Measurements from ENCODE around the gene HAVCR1.
"Not testable (repeated sequence)": the region's sequence is repeated elsewhere in the genome, so short reads cannot be mapped to it uniquely, and the experiment has no call there.

HAVCR1 gene

DNA sequence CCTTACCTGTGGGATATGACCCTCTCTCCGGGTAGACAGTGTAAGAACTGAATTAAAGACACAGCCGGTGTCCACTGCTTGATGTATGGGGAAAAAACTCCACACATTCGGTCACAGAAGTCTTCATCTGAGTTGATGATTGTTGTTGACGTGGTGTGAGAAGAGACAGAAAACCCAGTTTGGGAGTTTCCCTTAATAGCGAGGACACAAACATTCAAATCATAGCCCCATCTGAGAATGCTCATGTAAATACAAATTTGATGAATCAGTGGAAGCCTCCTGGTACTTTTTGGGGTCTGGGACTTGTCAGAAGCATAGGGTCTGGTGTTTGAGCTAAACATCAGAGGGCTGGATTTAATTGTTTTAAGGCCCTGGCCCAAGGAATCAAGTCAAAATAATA is 11.0 kb downstream of the HAVCR1 start:
- DNase-seq = no peak

DNA sequence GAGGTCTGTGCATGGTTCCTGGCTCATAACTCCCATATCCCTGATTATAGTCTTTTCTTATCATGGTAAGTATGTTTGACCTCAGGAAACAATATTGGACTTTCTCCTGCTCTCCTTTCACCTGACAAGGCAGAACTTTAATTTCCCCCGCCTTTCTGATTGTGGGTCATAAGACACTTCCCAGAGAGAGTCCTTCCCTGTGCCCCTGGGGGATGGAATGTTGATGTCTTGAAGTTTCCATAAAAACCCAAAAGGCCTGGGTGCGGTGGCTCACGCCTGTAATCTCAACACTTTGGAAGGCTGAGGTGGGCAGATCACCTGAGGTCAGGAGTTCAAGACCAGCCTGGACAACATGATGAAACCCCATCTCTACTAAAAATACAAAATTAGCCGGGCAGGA is 11.9 kb downstream of the HAVCR1 start:
- not testable (repeated sequence) for DNase-seq

DNA sequence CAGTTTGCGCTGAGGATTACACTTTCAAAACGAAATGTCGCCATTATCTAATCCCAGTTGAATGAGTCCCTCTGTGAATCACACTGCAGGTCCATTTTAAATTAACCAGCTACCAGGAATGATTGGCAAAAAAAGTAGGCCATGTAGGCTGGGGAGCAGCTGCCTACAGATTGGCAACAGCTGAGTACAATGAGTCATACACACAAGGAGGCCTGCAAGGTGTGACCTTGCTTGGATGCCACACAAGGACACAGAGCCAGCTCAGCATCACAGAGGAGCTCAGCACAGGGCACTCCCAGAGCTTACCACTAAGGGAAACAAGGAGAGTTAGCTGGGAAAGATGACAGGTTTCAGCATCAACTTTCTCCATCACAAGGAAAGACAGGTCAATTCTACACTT is 12.9 kb downstream of the HAVCR1 start:
- DNase-seq = no peak

DNA sequence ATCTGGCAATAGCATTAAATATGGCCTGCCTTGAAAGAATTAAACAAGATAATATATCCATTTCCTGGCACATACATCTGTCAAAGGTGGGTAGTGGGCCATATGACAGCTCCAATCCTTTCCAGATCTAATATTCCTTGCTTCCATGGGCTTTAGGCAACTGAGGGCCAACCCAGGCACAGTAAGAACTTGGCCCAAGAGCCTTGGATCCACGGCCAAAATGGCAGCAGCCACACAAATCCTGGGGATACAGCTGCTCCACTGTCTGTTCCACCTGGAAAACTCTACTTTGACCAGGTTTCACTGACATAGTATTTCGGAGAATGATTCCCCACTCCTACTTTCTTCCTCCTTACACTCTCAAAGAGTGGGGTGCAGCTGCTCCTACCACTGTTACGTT is 13.3 kb downstream of the HAVCR1 start:
- DNase-seq = no peak

DNA sequence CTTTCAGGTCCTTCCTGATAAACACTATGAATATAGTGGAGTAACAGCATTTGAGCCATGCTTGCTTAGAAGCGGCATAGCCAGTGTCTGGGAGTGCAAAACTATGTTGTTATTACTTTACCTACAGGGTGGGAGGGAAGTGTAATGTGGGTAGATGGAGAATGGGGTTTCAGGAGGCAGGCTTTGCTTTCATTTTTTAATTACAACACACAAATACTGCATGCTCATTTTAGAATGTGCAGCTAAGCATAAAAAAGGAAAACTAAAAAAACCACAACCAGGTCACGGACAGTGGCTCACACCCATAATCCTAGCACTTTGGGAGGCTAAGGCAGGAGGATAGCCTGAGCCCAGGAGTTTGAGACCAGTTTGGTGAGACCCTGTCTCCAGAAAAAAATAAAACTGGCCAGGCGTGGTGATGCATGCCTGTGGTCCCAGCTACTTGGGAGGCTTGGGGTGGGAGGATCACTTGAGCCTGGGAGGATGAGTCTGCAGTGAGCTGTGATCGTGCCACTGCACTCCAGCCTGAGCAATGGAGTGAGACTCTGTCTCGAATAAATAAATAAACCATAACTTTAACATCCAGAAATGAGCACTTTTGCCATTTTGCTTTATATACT is 20.2 kb downstream of the HAVCR1 start:
- no peak for DNase-seq

DNA sequence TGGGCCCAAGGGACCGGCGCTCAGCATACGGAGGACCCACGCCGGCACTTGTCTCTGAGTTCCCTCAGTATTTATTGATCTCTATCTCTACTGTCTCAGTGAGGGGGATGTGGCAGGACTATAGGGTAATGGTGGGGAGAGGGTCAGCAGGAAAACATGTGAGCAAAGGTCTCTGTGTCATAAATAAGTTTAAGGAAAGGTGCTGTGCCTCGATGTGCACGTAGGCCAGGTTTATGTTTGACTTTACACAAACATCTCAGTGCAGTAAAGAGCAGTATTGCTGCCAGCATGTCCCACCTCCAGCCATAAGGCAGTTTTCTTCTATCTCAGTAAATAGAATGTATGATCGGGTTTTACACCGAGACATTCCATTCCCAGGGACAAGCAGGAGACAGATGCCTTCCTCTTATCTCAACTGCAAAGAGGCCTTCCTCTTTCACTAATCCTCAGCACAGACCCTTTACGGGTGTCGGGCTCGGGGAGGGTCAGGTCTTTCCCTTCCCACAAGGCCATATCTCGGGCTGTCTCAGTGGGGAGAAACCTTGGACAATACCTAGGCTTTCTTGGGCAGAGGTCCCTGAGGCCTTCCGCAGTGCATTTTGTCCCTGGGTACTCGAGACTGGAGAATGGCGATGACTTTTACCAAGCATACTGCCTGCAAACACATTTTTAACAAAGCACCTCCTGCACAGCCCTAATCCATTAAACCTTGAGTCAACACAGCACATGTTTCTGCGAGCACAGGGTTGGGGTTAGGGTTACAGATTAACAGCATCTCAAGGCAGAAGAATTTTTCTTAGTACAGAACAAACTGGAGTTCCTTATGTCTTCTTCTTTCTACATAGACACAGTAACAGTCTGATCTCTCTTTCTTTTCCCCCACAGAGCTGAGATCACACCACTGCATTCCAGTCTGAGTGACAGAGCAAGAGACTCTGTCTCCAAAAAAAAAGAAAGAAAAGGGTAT is 24.5 kb downstream of the HAVCR1 start:
- DNase-seq = peak; percentile 32

DNA sequence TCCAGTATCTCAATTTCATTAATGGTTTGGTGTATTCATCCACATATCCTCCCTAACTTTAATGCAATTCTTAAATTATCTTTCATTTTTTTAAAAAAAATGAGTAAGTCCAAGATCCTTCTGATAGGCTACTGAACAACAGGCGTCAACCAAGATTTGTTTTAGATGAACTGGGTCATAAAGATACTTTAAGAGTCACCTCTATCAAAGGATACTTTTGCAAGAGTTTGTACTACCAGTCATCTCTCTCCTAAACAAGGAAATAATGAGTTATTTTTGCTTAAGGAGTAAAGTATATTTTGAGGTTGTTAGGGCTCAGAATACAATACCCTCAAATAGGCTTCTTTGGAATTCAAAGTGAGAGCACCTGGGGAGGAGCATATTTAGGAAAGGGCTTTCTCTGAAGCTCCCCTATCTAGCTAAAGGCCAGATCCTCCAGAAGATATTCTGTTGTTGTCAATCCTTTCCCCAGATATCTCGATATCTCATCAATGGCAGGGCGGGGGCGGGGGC is 25.8 kb downstream of the HAVCR1 start:
- no peak for DNase-seq

DNA sequence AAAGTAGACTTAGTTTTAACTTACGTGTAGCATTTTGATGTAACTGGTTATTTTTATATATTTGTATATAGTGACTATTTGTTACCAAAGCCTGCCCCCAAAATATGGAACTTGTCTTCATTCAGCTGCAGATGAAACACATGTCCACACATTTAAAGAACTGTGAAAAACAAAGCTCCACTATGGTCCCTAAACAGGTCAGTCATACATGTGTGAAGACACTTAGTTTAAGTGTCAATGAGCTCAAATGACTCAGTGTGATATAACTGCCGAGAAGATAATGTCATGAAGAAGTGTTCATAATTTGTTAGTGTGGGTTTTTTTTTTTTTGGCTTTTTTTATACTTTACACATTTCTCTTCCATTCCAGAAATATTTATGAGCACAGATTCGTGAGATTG is 28.2 kb downstream of the HAVCR1 start:
- no peak for DNase-seq

DNA sequence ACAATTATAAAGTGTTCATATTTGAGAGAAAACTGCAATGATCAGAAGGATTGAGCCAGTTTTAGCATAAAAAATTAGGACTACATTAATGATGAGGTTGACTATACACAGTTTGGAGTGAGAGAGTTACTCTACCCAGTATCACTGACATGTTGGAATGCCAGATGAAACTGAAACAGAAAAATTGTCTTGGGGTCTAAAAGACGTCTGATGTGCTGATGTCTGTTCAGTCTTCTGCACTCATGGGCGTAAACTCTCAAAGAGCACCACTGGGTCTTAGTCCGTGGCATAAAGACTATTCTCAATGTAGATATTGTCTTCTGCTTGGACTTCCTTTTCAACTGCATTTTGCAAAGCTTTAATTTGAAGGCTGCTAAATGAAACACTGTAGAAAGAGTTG is 29.5 kb downstream of the HAVCR1 start:
- no peak for DNase-seq

DNA sequence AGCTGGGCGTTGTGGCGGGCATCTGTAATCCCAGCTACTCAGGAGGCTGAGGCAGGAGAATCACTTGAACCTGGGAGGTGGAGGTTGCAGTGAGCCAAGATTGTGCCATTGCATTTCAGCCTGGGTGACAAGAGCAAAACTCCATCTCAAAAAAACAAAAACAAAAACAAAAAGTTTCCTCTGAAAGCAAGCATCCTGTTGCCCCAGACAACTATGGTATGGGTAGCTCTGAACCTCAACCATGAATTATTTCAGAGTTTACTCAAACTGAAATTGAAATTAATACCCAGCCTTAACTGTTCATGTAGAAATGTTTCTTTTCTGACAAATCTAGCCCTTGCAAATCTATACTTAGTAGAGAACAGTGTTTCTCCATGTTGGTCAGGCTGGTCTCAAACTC is 31.3 kb downstream of the HAVCR1 start:
- DNase-seq = not testable (repeated sequence)

DNA sequence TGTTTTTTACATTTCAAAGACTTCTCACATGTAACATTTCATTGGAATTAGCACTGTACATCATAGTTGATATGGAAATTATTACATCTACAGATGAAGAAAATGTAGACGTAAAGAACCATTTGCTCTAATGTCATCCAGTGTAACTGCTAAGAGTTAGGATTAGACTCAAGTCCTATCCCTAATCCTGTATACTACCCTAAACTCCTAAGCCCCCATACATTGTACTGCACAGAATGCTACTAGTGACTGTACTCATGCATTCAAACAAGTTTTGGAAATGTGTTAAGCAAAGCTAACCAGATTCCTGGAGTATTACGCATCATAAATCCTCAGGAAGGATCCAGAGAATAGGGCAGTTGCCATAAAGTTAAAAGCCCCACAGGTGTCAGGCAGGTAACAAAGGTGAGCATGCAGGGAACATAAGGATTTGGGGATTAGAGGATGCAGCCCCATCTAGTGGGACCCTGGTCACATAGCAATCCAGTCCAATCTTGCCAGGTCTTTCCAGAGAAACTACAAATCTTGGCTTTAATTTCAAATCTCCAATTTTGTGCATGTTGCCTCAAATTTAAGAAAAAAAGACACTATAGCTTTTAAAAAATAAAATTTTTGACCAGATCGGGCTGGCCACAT is 32.0 kb downstream of the HAVCR1 start:
- DNase-seq = no peak

DNA sequence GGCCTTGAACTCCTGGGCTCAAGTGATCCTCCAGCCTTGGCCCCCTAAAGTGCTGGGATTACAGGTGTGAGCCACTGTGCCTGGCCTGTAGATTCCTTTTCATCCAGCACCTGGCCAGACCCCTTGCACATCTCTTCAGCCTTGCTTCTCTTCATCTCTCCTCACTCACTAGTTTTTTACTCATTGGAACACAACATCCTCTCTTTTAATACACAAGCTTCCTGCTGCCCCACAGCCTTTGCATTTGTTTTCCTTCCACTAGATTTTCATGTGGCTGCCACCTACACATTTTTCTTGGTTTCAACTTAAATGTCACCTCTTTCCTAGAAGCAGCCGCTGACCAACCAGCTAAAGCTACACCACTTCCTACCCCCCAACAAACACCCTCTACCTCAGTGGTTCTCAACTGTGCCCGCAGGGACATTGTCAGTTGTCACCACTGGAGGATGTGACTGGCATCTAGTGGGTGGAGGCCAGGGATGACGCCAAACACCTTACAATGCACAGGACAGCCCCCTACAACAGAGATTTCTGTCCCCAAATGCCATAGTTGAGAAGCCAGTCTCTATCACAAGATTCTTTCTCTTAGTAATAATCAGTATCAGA is 33.7 kb downstream of the HAVCR1 start:
- no peak for DNase-seq

DNA sequence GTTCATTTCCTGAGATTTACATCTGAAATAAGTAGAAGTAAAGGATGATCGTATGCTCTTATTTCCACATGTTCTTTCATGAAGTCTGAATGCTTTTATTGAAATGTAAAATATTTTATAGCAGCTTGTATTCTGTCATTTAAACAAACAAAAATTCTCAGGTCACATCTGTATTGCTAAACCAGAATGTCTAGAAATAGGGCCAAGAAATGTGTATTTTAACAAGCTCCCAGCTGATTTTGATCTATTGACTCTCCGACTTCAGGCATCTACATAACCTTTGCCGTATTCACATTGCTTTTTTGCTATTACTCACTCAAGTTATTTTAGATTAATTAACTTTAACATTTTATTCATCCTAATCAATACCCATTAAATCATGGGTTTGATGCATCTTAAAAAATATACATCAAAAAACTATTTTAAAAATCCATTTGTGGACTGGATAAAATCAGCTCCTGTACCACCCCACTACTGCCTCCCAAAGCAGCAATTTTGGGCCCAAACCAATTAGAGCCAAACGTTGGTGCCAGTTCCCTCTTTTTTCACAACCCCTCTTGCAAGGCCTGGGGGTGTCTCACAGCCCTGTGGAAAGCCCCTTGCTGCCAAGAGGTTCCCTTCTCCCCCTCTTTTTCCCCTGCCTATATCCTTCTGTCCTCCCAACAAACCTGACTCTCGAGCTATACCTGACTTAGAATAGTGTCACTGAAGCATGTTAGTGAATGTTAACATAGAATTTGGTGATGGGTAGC is 34.5 kb downstream of the HAVCR1 start:
- no peak for DNase-seq

DNA sequence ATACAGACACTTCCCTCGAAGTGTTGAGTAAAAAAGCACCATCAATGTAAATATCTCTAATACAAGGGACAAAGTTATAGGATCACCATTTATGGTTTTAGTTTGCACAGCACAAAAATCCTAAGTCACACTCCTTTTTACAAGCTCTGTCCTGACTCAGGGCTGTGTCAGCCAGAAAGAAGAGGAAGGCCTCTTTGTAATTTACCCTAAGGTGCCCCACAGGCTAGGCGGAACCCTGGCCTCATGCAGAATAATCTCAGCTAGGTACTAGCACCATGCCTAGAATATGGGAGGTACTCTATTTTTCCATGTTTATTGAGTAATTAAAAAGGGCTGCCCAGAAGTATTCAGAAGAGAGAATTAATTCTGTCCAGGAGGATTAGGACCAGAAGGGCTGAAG is 36.9 kb downstream of the HAVCR1 start:
- no peak for DNase-seq

DNA sequence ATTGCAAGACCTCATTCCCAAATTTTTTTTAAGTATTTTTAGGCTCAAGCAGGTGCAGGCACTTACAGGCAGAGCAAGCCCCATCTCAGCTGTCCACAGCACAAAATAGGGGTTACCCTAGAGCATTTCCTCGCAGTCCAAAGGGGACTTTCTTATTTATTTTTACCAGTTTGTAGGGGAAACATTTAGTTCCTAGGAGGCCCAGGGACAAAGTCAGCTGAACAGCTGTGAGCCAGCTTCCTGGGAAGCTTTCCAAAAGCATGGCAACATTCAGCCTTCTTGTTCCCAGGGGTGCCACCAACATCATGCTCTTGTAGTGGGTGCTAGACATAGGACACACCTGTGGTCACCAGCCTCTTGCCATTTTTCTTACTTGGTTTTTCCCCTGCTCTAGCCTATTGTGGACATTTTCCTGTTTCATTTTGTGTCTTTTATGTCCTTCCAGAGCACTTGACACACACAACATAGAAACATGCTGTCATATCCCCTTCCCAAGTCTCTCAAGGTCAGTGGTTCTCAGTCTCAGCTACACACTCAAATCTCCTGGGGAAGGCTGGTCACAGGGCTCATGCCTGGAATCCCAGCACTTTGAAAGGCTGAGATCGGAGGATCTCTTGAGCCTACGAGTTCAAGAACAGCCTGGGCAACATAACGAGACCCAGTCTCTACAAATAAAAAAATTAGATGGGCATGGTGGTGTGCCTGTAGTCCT is 38.2 kb downstream of the HAVCR1 start:
- no peak for DNase-seq

DNA sequence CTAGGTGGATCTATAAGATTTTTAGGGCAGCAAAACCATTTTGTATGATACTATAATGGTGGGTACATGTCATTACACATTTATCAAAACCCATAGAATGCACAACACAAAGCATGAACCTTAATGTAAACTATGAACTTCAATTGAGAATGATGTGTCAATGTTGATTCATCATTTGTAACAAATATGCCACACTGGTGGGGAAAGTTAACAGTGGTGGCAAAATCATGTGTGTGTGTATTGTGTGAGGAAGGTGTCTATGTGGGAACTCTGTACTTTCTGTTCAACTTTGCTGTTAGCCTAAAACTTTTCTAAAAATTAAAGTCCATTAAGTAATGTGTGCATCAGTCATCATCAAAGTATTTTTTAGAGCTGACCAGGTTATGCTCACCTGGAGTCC is 38.9 kb downstream of the HAVCR1 start:
- no peak for DNase-seq

DNA sequence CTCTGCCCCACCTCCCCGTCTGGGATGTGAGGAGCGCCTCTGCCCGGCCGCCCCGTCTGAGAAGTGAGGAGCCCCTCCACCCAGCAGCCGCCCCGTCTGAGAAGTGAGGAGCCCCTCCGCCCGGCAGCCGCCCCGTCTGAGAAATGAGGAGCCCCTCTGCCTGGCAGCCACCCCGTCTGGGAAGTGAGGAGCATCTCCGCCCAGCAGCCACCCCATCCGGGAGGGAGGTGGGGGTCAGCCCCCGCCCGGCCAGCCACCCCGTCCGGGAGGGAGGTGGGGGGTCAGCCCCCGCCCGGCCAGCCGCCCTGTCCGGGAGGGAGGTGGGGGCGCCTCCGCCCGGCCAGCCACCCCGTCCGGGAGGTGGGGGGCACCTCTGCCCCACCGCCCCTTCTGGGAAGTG is 44.8 kb downstream of the HAVCR1 start:
- not testable (repeated sequence) for DNase-seq

DNA sequence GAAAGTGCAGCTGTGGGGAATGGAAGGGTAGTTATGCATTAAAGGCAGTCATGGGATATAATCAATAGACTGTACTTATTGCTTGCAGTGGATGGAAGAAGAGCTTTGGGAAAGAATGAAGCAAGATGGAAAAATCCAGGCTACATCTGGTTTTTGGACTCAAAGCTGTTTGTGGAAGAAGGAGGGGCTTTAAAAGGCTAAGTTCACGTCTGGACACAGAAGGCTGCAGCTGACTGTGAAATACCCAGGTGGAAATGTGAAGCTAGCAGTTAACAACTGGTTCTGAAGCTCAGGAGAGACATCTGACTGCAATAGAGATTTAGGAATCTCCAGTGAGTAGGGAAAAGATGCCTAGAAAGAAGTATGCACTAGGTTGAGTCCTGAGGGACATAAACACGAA is 52.7 kb downstream of the HAVCR1 start:
- no peak for DNase-seq

DNA sequence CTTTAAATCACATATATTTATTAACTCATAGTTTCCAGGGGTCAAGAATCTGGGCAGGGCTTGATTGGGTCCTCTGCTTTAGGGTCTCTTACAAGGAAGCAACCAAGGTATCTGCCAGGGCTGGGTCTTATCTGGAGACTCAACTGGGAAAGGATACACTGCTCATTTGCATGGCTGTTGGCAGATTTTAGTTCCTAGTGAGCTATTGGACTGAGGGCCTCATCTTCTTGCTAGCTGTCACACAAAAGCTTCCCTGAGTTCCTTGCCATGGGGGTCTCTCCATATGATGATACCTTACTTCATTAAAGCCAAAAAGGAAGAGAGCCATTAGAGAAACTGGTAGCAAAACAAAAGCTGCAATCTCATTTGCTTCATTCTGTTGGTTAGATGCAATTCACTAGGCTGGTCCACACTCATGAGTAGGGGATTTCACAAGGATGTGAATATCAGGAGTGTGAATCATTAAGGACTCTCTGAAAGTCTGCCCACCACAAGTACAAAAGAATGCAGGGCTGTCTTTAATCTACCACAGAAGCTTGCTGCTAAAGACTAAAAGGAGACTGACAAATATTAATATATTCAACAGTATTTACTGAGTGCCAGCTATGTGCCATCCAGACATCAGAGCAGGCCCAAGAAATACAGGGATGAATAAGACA is 53.9 kb downstream of the HAVCR1 start:
- no peak for DNase-seq

DNA sequence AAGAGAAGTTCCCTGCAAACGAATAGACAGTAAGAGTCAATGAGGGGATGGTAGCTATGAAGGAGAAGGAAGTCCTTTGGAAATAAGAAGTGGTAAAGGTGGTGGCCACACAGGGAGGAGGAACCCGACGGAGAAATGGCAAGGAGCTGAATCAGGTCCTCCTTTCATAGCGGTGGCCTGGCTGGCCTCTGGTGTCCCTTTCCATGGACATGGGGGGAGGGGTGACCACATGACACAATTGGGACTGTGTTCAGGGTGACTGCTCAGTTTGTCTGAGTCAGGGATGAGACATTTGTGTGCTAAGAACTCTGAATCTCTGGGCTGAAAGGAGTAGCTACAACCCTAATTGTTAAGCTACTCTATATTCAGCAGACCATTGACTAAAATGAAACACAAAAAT is 67.2 kb downstream of the HAVCR1 start:
- DNase-seq = no peak

DNA sequence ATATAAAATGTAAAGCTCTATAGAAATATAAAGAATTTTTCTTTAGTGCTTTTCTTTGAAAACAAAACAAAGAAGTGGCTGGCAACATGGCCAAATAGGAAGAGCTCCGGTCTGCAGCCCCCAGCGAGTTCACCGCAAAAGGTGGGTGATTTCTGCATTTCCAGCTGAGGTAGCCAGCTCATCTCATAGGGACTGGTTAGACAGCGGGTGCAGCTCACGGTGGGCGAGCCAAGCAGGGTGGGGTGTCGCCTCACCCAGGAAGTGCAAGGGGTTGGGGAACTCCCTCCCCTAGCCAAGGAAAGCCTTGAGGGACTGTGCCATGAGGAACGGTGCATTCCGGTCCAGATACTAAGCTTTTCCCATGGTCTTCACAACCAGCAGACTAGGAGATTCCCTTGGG is 74.9 kb downstream of the HAVCR1 start:
- no peak for DNase-seq
